ENCODE data around the gene DNAH2. TPM values are rescaled to one million over a fixed set of nuclear protein-coding genes. Genes with fewer than 3 reads are reported as not detected.

Gene DNAH2
- polyA plus RNA-seq, 2 of the 4 experiments (the other 2 are of a cell fraction), result 0.01 to 0.08 TPM

DNA sequence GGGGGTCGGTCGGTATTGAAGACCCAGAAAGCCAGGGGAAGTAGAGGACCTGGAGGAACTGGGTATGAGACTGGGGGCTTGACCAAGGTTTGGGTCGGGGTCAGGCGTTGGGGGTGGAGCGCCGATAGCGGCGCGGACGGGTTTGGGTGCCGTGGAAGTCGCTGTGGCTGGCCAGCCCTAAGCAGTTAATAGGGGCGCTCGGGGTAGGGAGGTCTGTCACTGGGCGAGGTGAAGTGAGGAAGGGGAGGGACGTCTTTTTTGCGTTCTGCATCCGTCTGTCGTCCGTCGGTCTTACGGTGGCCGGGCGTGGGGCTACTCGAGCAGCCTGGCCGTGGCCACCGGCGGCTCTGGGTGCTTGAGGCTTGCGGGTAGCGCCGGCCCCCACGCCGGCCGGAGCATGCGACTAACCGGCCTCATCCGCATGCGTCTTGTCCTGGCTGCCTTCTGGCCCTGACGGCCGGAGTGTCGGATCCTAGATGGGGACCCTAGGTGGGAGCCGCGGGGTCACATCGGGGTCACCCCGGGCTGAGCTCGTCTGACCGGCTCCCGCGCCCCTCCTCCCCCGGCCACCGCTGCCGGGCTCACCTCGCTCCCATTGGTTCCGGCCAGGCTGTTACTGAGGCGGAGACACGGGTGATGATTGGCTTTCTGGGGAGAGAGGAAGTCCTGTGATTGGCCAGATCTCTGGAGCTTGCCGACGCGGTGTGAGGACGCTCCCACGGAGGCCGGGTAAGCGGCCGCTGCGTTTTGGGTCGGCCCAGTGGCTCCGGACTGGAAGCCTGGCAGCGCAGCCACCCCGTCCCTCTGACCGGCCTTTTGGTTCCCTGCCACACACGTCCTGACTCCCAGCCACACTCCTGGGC is 127.0 kb downstream of the DNAH2 start (continued):
- TF ChIP-seq, protein P1, sequence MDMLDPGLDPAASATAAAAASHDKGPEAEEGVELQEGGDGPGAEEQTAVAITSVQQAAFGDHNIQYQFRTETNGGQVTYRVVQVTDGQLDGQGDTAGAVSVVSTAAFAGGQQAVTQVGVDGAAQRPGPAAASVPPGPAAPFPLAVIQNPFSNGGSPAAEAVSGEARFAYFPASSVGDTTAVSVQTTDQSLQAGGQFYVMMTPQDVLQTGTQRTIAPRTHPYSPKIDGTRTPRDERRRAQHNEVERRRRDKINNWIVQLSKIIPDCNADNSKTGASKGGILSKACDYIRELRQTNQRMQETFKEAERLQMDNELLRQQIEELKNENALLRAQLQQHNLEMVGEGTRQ (IDR thresholded peaks at IDR 0.05), result no peak
- TF ChIP-seq, protein P2, sequence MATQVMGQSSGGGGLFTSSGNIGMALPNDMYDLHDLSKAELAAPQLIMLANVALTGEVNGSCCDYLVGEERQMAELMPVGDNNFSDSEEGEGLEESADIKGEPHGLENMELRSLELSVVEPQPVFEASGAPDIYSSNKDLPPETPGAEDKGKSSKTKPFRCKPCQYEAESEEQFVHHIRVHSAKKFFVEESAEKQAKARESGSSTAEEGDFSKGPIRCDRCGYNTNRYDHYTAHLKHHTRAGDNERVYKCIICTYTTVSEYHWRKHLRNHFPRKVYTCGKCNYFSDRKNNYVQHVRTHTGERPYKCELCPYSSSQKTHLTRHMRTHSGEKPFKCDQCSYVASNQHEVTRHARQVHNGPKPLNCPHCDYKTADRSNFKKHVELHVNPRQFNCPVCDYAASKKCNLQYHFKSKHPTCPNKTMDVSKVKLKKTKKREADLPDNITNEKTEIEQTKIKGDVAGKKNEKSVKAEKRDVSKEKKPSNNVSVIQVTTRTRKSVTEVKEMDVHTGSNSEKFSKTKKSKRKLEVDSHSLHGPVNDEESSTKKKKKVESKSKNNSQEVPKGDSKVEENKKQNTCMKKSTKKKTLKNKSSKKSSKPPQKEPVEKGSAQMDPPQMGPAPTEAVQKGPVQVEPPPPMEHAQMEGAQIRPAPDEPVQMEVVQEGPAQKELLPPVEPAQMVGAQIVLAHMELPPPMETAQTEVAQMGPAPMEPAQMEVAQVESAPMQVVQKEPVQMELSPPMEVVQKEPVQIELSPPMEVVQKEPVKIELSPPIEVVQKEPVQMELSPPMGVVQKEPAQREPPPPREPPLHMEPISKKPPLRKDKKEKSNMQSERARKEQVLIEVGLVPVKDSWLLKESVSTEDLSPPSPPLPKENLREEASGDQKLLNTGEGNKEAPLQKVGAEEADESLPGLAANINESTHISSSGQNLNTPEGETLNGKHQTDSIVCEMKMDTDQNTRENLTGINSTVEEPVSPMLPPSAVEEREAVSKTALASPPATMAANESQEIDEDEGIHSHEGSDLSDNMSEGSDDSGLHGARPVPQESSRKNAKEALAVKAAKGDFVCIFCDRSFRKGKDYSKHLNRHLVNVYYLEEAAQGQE (IDR thresholded peaks at IDR 0.05), result no peak; the same call in 1 of the 2 replicates
- TF ChIP-seq HOXB5 (CRISPR knock-in tag; IDR thresholded peaks at IDR 0.05) (peak; percentile 78), NPAS2 (CRISPR knock-in tag; IDR thresholded peaks at IDR 0.05; ENCODE audit: borderline replicate concordance) (no peak), MAFK (IDR thresholded peaks at IDR 0.05; ENCODE audit: partially characterized antibody) (no peak), ESRRA (IDR thresholded peaks at IDR 0.05; ENCODE audit: borderline replicate concordance, low read length) (no peak), SMC3 (IDR thresholded peaks at IDR 0.05) (no peak), CBX2 (IDR thresholded peaks at IDR 0.05; ENCODE audit: borderline replicate concordance, low read depth) (no peak), RAD21 (conservative IDR thresholded peaks at IDR 0.05 in 1 of 2, IDR thresholded peaks at IDR 0.05 in 1 of 2) (no peak; a peak in 1 of 5 replicates), POLR2A (IDR thresholded peaks at IDR 0.05; ENCODE audit: low read length) (peak; percentile 40; the same call in 1 of the 2 replicates), KDM1A (IDR thresholded peaks at IDR 0.05; ENCODE audit: low read depth) (no peak), FOXS1 (CRISPR knock-in tag; IDR thresholded peaks at IDR 0.05) (no peak), HOXA7 (CRISPR knock-in tag; IDR thresholded peaks at IDR 0.05) (peak; percentile 90; the same call in 1 of the 2 replicates), ZSCAN20 (CRISPR knock-in tag; IDR thresholded peaks at IDR 0.05) (no peak), HEYL (CRISPR knock-in tag; IDR thresholded peaks at IDR 0.05) (no peak), CHD4 (IDR thresholded peaks at IDR 0.05; ENCODE audit: borderline replicate concordance) (peak; percentile 21; the same call in 1 of the 2 replicates), EP300 (IDR thresholded peaks at IDR 0.05) (no peak), TFCP2L1 (CRISPR knock-in tag; IDR thresholded peaks at IDR 0.05) (peak; percentile 80)
- TF ChIP-seq, protein P3, sequence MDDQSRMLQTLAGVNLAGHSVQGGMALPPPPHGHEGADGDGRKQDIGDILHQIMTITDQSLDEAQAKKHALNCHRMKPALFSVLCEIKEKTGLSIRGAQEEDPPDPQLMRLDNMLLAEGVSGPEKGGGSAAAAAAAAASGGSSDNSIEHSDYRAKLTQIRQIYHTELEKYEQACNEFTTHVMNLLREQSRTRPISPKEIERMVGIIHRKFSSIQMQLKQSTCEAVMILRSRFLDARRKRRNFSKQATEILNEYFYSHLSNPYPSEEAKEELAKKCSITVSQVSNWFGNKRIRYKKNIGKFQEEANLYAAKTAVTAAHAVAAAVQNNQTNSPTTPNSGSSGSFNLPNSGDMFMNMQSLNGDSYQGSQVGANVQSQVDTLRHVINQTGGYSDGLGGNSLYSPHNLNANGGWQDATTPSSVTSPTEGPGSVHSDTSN (IDR thresholded peaks at IDR 0.05), result 0 out of 2 replicates have a peak, but pooled peaks have one; percentile 17
- TF ChIP-seq, protein P4, sequence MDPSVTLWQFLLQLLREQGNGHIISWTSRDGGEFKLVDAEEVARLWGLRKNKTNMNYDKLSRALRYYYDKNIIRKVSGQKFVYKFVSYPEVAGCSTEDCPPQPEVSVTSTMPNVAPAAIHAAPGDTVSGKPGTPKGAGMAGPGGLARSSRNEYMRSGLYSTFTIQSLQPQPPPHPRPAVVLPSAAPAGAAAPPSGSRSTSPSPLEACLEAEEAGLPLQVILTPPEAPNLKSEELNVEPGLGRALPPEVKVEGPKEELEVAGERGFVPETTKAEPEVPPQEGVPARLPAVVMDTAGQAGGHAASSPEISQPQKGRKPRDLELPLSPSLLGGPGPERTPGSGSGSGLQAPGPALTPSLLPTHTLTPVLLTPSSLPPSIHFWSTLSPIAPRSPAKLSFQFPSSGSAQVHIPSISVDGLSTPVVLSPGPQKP (IDR thresholded peaks at IDR 0.05; ENCODE audit: low read depth, low read length), result no peak
- TF ChIP-seq, protein P5, sequence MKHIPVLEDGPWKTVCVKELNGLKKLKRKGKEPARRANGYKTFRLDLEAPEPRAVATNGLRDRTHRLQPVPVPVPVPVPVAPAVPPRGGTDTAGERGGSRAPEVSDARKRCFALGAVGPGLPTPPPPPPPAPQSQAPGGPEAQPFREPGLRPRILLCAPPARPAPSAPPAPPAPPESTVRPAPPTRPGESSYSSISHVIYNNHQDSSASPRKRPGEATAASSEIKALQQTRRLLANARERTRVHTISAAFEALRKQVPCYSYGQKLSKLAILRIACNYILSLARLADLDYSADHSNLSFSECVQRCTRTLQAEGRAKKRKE (CRISPR knock-in tag; IDR thresholded peaks at IDR 0.05; ENCODE audit: low read depth), result no peak

Data from A549 (cell line).